Myocyte (in vitro differentiated cells): ENCODE results near the gene SNTA1. TPM values are rescaled to one million over a fixed set of nuclear protein-coding genes. Genes with fewer than 3 reads are reported as not detected.
"Not testable (repeated sequence)": the region's sequence is repeated elsewhere in the genome, so short reads cannot be mapped to it uniquely, and the experiment has no call there.

Experiments used
- DNase-seq: peaks from one replicate; pipeline ENCODE4 v3.0.0-alpha.2; 2012; ENCODE audit warnings: low read depth
- total RNA-seq: library from RNA; depleted of rRNA; stranded (reverse); fragments of >200 nt; gene quantifications from 2 replicates; pipeline ENCODE4 v1.2.3, GENCODE V29; 2014

Gene SNTA1
- total RNA-seq, 1 donor from 2014 or later: 35.8 TPM

- peak; percentile 96 for DNase-seq
Observed at GRCh38 chr20:33433465-33434234, 9.9 kb downstream of the SNTA1 start.

GRCh38 chr20:33431797-33432381, 11.7 kb downstream of the SNTA1 start:
- DNase-seq: peak; percentile 52

GRCh38 chr20:33423875-33424274, 19.7 kb downstream of the SNTA1 start:
- DNase-seq: not testable (repeated sequence)

- DNase-seq: peak; percentile 100
Observed at GRCh38 chr20:33423141-33423834, 20.3 kb downstream of the SNTA1 start.

- DNase-seq: peak; percentile 96
Observed at GRCh38 chr20:33419140-33419974, 24.2 kb downstream of the SNTA1 start.

DNA sequence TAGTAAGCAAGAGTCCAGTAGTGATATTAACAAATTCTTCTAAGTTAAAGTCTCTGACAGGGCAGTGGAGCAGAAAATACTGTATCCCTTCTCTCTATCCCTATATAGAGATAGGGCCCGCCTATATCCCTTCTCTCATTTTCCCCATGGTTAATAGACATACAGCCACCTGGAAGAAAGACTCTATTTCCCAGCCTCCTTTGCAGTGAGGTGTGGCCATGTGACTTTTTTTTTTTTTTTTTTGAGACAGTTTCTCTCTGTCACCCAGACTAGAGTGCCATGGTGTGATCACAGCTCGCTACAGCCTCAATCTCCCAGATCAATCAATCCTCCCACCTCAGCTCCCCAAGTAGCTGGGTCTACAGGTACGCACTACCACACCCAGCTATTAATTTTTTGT, 25.5 kb downstream of the SNTA1 start:
- DNase-seq: no peak

DNA sequence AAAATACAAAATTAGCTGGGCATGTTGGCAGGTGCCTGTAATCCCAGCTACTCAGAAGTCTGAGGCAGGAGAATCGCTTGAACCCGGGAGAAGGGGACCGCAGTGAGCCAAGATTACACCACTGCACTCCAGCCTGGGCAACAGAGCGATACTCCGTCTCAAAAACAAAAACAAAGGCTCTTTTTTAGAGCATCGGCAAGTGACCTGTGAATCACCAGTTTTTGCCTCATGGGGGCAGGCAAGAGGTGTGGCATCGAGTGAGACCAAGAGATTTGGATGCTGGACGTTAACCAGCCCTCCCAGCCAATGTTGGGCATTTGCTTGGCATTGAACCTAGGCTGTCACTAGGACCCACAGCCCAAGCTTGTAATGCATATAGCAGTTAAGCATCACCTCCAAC, 27.6 kb downstream of the SNTA1 start:
- peak; percentile 65 for DNase-seq

DNA sequence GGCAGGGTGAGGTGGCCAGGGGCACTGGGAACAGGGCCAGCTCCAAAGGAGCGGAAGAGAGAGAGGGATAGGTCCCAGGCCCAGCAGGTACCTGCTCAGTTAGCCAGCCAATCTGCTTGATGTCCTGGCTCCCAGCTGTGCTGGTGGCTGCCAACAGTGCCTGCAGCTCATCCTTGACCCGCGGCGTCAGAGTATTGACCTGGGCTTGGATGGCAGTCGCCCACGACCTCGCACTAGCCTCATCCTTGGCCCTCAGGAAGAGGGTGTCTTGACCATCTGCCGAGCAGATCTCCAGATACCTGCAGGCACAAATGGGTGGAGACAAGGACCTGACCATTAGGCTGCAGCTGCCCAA, 31.1 kb downstream of the SNTA1 start:
- no peak for DNase-seq

GRCh38 chr20:33411711-33412483, 31.7 kb downstream of the SNTA1 start:
- no peak for DNase-seq

- DNase-seq: no peak
Observed at GRCh38 chr20:33411242-33411641, 32.3 kb downstream of the SNTA1 start.

DNA sequence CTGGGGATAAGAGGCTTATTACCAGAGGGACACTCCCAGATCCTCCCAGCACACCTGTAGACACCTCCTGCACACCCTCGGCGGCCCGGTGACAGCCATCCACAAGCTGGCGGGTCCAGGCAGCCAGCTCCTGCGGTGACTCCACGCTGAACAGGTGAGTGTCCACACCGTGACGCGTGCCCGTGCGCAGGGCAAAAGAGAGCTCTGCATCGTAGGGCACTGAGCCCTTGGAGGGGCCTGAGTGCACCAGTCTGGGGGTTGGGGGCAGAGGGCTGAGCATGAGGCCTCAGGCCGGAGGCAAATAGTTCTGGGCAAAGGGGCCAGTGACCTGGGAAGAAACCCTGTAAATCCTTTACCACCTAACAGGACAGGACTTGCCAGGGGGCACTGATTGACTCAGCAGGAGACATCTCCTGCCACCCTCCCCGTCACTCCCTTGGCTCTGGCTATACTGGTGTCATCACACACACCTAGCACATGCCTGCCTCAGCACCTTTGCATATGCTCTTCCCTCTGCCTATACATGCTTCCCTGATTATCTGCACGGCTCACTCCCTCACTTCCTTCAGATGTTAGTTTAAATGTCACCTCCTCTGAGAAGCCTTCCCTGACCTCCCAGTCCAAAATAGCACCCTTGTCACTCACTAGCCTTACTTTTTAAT, 33.4 kb downstream of the SNTA1 start:
- DNase-seq: no peak

GRCh38 chr20:33408716-33409654, 34.6 kb downstream of the SNTA1 start:
- no peak for DNase-seq

DNA sequence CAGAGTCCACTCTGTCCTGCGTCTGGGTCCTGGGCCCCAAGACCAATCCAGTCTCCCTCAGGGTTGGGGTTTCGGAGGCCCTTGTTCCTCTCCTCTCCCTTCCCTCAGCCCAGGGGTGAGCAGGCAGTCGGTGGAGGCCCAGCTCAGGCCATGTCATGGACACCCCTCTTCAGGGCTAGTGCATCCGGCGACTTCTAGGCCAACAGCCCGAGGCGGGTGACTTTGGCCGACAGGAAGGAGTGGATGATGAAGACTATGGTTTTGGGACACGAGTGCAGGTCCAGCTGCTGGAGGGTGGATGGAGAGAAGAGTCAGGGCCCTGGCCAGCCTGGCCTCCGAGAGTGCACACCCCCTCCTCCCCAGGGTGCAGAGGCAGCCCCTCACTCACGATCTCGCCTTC, 35.2 kb downstream of the SNTA1 start:
- no peak for DNase-seq

- no peak for DNase-seq
Observed at GRCh38 chr20:33407796-33408195, 35.8 kb downstream of the SNTA1 start.

DNA sequence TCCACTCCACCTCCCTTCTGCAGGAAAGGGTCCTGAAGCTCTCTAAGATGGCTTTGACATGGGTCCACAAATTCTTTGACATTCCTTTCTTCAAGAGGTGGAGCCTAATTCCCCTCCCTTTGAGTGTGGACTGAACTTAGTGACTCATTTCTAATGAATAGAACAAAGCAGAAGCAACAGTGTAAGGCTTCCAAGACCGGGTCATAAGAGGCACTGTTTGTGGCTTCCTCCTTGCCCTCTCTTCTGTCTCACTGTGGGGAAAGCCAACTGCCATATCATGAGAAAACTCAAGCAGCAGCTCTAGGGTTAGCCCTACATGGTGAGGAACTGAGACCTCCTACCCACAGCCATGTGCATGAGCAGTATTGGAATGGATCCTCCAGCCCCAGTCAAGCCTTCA, 36.3 kb downstream of the SNTA1 start:
- no peak for DNase-seq

- no peak for DNase-seq
Observed at GRCh38 chr20:33404281-33404680, 39.3 kb downstream of the SNTA1 start.

GRCh38 chr20:33401921-33402369, 41.6 kb downstream of the SNTA1 start:
- no peak for DNase-seq

DNA sequence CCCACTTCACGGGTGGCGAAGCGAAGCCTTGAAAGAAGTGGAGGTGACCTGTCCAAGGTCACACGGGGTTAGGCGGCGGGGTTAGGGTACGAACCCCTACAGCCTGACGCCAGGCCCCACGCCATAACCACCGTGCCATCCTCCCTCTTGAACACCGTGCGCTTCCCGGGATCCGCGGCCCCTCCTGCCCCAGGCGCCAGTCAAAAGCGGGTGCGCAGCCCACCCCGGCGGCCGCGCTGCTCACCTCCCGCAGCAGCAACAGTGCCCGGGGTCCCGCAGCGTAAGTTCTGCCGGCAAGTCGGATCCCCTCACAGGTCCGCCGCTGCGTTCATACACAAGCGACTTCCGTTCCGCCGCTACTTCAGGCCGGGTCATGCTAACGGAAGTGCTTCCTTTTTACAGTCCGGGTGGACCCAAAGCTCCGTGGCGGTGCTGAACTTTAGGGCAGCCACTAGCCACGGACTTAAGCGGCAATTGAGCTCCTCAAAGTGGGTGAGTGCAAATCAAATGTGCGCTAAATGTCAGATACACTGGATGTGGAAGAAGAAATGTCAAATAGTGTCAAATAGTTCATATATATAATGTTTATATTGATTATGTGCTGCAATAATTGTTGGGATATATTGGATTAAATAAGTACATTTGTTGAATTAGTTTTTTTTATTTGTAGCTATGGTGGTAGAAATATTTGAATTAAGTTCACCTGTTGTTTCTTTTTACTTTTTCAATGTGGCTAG, 42.2 kb downstream of the SNTA1 start, which contains the start of gene CDK5RAP1:
Gene CDK5RAP1 (minus strand): TSS at position 336 of the 737 bp plus-strand sequence. CDS start 4,455 bp downstream, outside the sequence.
- DNase-seq: peak; percentile 93
